Neuronal stem cell (in vitro differentiated cells): ENCODE data around the gene G6PC2.

Source experiments
- DNase-seq: peaks from one replicate; pipeline ENCODE4 v3.0.0-alpha.2; 2013; ENCODE audit warnings: low spot score
- H2AFZ ChIP-seq: one replicate; pipeline ENCODE4 v1.6.1; 2013; ENCODE audit warnings: mild to moderate bottlenecking, low read length, inconsistent platforms
- H2AK5ac ChIP-seq: 2 replicates; pipeline ENCODE4 v1.6.1; 2013; ENCODE audit warnings: low read depth, mild to moderate bottlenecking, inconsistent platforms, low read length, moderate library complexity, mixed read lengths
- H2BK120ac ChIP-seq: 2 replicates; pipeline ENCODE4 v1.6.1; 2013; ENCODE audit warnings: low read depth, mild to moderate bottlenecking, inconsistent platforms, low read length, moderate library complexity, mixed read lengths
- H2BK12ac ChIP-seq: one replicate; pipeline ENCODE4 v1.6.1; 2013; ENCODE audit warnings: low read length, inconsistent platforms
- H2BK15ac ChIP-seq: 2 replicates; pipeline ENCODE4 v1.6.1; 2013; ENCODE audit warnings: mild to moderate bottlenecking, low read length, inconsistent platforms, mixed read lengths
- H2BK5ac ChIP-seq: one replicate; pipeline ENCODE4 v1.6.1; 2013; ENCODE audit warnings: inconsistent platforms, mild to moderate bottlenecking, low read length, moderate library complexity
- H3K14ac ChIP-seq: one replicate; pipeline ENCODE4 v1.6.1; 2013; ENCODE audit warnings: low read length, inconsistent platforms
- H3K18ac ChIP-seq: 2 replicates; pipeline ENCODE4 v1.6.1; 2013; ENCODE audit warnings: low read length, inconsistent platforms
- H3K23ac ChIP-seq: 2 replicates; pipeline ENCODE4 v1.6.1; 2013; ENCODE audit warnings: low read depth, mild to moderate bottlenecking, mixed read lengths, low read length, inconsistent platforms; ENCODE audit not compliant: poor library complexity
- H3K27ac ChIP-seq: replicated peaks from 3 replicates; pipeline ENCODE4 v1.5.1; 2013; ENCODE audit warnings: low read length, inconsistent platforms
- H3K27me3 ChIP-seq, 3 experiments: 2 replicates each; pipeline ENCODE4 v1.6.1; 2013; ENCODE audit warnings: low read length in 3 of 3, mild to moderate bottlenecking in 2 of 3, inconsistent platforms in 1 of 3, low read depth in 1 of 3, mixed read lengths in 1 of 3, moderate library complexity in 1 of 3; ENCODE audit not compliant: control insufficient read depth in 3 of 3, insufficient read depth in 3 of 3
- H3K36me3 ChIP-seq, 2 donors: replicated peaks in 1 of 2; 2 replicates each; pipeline ENCODE4 v1.6.1; 2013; ENCODE audit warnings: low read length in 2 of 2; ENCODE audit not compliant: control insufficient read depth in 2 of 2, insufficient read depth in 2 of 2
- H3K4ac ChIP-seq: 2 replicates; pipeline ENCODE4 v1.6.1; 2013; ENCODE audit warnings: inconsistent platforms, mild to moderate bottlenecking, low read length, moderate library complexity
- H3K4me1 ChIP-seq, 2 donors: 1 replicate in 1 of 2; 2 replicates in 1 of 2; pipeline ENCODE4 v1.6.1; 2013; ENCODE audit warnings: low read length in 2 of 2, low read depth in 1 of 2; ENCODE audit not compliant: control insufficient read depth in 2 of 2, insufficient read depth in 1 of 2
- H3K4me2 ChIP-seq: one replicate; pipeline ENCODE4 v1.6.1; 2013; ENCODE audit warnings: mild to moderate bottlenecking, low read length, inconsistent platforms; ENCODE audit not compliant: insufficient read depth, poor library complexity, severe bottlenecking
- H3K4me3 ChIP-seq, 2 donors: 2 replicates each; pipeline ENCODE4 v1.5.1; 2013; ENCODE audit warnings: low read length in 2 of 2, mild to moderate bottlenecking in 2 of 2, inconsistent platforms in 1 of 2, moderate library complexity in 1 of 2
- H3K79me1 ChIP-seq: one replicate; pipeline ENCODE4 v1.6.1; 2013; ENCODE audit warnings: low read depth, mild to moderate bottlenecking, inconsistent platforms, low read length, moderate library complexity
- H3K9ac ChIP-seq: one replicate; pipeline ENCODE4 v1.6.1; 2013; ENCODE audit warnings: mild to moderate bottlenecking, low read depth, low read length, inconsistent platforms; ENCODE audit not compliant: poor library complexity
- H3K9me3 ChIP-seq, 2 donors: replicated peaks in 1 of 2; 2 replicates each; pipeline versions ENCODE3 to v1.6.1; 2013; ENCODE audit warnings: low read length in 2 of 2, mild to moderate bottlenecking in 2 of 2, inconsistent platforms in 1 of 2, low read depth in 1 of 2, mixed read lengths in 1 of 2, moderate library complexity in 1 of 2; ENCODE audit not compliant: control insufficient read depth in 2 of 2, insufficient read depth in 1 of 2
- H4K8ac ChIP-seq: one replicate; pipeline ENCODE4 v1.6.1; 2013; ENCODE audit warnings: low read depth, mild to moderate bottlenecking, inconsistent platforms, low read length, moderate library complexity
- H4K91ac ChIP-seq: one replicate; pipeline ENCODE4 v1.6.1; 2013; ENCODE audit warnings: low read length, low read depth, mild to moderate bottlenecking, inconsistent platforms; ENCODE audit not compliant: poor library complexity
- WGBS, 2 donors: extraction: QIAGEN DNeasy Blood & Tissue Kit; methylation state at CpG; one replicate each; pipeline ENCODE4 v1.1.7; 2013; ENCODE audit warnings: missing lambda C conversion rate in 2 of 2, mixed read lengths in 1 of 2; ENCODE audit not compliant: insufficient read length in 2 of 2, insufficient replicate concordance in 1 of 2; ENCODE audit errors: extremely low coverage in 2 of 2; 5-methylcytosine and 5-hydroxymethylcytosine counted together

Gene G6PC2

DNA sequence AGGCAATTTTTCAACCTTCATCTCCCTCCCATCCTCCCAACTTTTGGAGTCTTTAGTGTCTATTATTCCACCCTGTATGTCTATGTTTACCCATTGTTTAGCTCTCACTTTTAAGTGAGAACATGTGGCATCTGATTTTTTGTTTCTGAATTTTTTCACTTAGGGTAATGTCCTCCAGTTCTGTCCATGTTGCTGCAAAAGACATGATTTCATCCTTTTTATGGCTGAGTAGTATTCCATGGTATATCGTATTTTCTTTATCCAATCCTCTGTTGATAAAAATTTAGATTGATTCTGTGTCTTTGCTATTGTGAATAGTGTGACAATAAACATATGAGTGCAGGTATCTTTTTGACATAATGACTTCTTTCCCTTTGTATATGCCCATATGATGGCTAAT is 48.2 kb downstream of the G6PC2 start:
- Histone ChIP-seq H2AK5ac (no peak overlapping the region), H3K23ac (no peak overlapping the region), H3K4me1 (no peaks in the 10 kb centered on the region)

DNA sequence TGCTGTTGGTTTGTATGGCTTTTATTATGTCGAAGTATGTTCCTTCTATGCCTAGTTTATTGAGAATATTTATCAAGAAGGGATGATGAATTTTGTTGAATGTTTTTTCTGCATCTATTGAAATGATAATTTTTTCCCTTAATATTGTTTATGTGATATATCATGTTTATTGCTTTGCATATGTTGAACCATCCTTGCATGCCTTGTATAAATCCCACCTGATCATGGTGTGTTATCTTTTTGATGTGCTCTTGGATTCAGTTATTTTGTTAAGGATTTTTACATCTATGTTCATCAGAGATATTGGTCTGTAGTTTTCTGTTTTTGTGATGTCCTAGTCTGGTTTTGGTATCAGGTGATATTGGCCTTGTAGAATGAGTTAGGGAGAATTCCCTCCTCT is 50.8 kb downstream of the G6PC2 start:
- Histone ChIP-seq H4K91ac (no peak overlapping the region), H3K36me3 (no peaks in the 10 kb centered on the region), H3K14ac (no peak overlapping the region), H3K4me1 (no peaks in the 10 kb centered on the region), H3K27ac (no peak overlapping the region), H3K4me2 (no peak overlapping the region), H3K9ac (no peak overlapping the region), H3K4ac (no peak overlapping the region), H2BK5ac (no peak overlapping the region), H3K4me3 (no peak overlapping the region), H2BK15ac (no peak overlapping the region), H3K18ac (no peak overlapping the region), H2AK5ac (no peak overlapping the region), H3K79me1 (no peaks in the 10 kb centered on the region), H2BK120ac (no peak overlapping the region), H3K9me3 (peaks cover 0 to 1% of the 10 kb centered on the region in 2 donors), H3K23ac (no peak overlapping the region), H3K27me3 (no peaks in the 10 kb centered on the region), H2BK12ac (no peak overlapping the region), H2AFZ (no peak overlapping the region), H4K8ac (no peak overlapping the region)
- no CpG with 5 or more reads among the region's 1 CpG for WGBS, 2 donors
- no peak for DNase-seq

More for the DNA sequence above, 48.2 kb downstream of the G6PC2 start:
- Histone ChIP-seq H3K14ac (no peak overlapping the region), H4K91ac (no peak overlapping the region), H2BK5ac (no peak overlapping the region), H3K27ac (no peak overlapping the region), H4K8ac (no peak overlapping the region), H3K9me3 (peaks cover 0 to 1% of the 10 kb centered on the region in 2 donors), H3K18ac (no peak overlapping the region), H3K9ac (no peak overlapping the region), H3K79me1 (no peaks in the 10 kb centered on the region), H3K36me3 (no peaks in the 10 kb centered on the region), H2BK12ac (no peak overlapping the region), H3K4me2 (no peak overlapping the region), H3K4ac (no peak overlapping the region), H3K4me3 (no peak overlapping the region), H2BK120ac (no peak overlapping the region), H2AFZ (no peak overlapping the region), H3K27me3 (peaks cover 0 to 7% (median 0%) of the 10 kb centered on the region in 3 experiments), H2BK15ac (no peak overlapping the region)
- DNase-seq: no peak
- no CpG with 5 or more reads among the region's 1 CpG for WGBS, 2 donors

DNA sequence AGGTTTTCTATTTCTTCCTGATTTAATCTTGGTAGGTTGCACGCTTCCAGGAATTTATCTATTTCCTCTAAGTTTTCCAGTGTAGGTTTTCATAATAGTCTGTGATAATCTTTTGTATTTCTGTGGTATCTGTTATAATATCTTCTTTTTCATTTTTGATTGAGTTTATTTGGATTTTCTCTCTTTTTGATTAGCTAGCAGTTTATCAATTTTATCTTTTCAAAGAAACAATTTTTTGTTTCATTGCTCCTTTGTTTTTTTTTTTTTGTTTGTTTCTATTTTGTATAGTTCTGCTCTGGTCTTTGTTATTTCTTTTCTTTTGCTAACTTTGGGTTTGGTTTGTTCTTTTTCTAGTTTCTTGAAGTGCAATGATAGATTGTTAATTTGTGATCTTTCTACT is 51.3 kb downstream of the G6PC2 start:
- no peak for DNase-seq
- Histone ChIP-seq H2BK5ac (no peak overlapping the region), H4K91ac (no peak overlapping the region), H3K36me3 (no peaks in the 10 kb centered on the region), H3K27ac (no peak overlapping the region), H2AK5ac (no peak overlapping the region), H3K9me3 (peaks cover 0 to 1% of the 10 kb centered on the region in 2 donors), H3K4ac (no peak overlapping the region), H3K18ac (no peak overlapping the region), H2BK12ac (no peak overlapping the region), H3K23ac (no peak overlapping the region), H3K4me1 (no peaks in the 10 kb centered on the region), H2BK120ac (no peak overlapping the region), H3K4me2 (no peak overlapping the region), H2BK15ac (no peak overlapping the region), H3K27me3 (no peaks in the 10 kb centered on the region), H2AFZ (no peak overlapping the region), H3K14ac (no peak overlapping the region), H4K8ac (no peak overlapping the region), H3K9ac (no peak overlapping the region), H3K79me1 (no peaks in the 10 kb centered on the region), H3K4me3 (no peak overlapping the region)
- no CpG with 5 or more reads among the region's 1 CpG for WGBS, 2 donors

DNA sequence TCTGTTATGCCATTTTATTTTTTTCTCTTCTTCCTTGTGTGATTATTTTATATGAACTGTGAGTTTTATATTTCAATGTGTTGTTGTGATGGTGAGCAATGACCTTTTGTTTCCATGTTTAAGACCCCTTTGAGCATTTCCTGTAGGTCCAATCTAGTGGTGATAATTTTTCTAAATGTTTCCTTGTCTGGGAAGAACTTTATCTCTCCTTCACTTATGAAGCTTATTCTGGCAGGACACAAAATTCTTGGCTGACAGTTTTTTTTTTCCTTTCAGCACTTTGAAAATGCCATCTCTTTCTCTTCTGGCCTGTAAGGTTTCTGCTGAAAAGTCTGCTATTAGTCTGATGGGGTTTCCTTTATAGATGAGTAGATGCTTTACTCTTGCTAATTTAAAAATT is 53.2 kb downstream of the G6PC2 start:
- Histone ChIP-seq H3K4me1 (no peaks in the 10 kb centered on the region), H2BK120ac (no peak overlapping the region), H3K4me2 (no peak overlapping the region), H3K4ac (no peak overlapping the region), H3K23ac (no peak overlapping the region), H2BK5ac (no peak overlapping the region), H2AFZ (no peak overlapping the region), H3K14ac (no peak overlapping the region), H3K79me1 (no peaks in the 10 kb centered on the region), H3K27ac (no peak overlapping the region), H2BK15ac (no peak overlapping the region), H3K27me3 (no peaks in the 10 kb centered on the region), H2AK5ac (no peak overlapping the region), H4K8ac (no peak overlapping the region), H3K9me3 (no peaks in the 10 kb centered on the region), H3K4me3 (no peak overlapping the region), H3K9ac (no peak overlapping the region), H4K91ac (no peak overlapping the region), H3K18ac (no peak overlapping the region), H3K36me3 (no peaks in the 10 kb centered on the region), H2BK12ac (no peak overlapping the region)
- no peak for DNase-seq
